Activated naive CD4-positive, alpha-beta T cell treated with anti-CD3 and anti-CD28 coated beads, Interleukin-2, amount 10 ng/mL, durations not matched to agents 7 days and 5 days (primary cell): Measurements from ENCODE around the gene C11orf24.

ENCODE experiments used
- CTCF ChIA-PET: fragments of 350-600 bp; sonication (Branson Sonifier 250); formaldehyde crosslinking; loops from one replicate; lab custom pipeline; 2021; ENCODE audit warnings: antibody characterized with exemption; lab: Charles Lee
- DNase-seq: peaks from one replicate; pipeline ENCODE4 v3.0.0-alpha.2; 2020
- H3K27ac Mint-ChIP-seq: one replicate; pipeline ENCODE4 v1.8.0; 2021; ENCODE audit warnings: mild to moderate bottlenecking, moderate library complexity, mixed read lengths
- H3K27me3 Mint-ChIP-seq: one replicate; pipeline ENCODE4 v1.8.0; 2021; ENCODE audit warnings: mild to moderate bottlenecking, mixed read lengths
- H3K36me3 Mint-ChIP-seq: one replicate; pipeline ENCODE4 v1.8.0; 2021; ENCODE audit warnings: mixed read lengths
- H3K4me1 Mint-ChIP-seq: one replicate; pipeline ENCODE4 v1.8.0; 2021; ENCODE audit warnings: mixed read lengths
- H3K4me3 Mint-ChIP-seq: one replicate; pipeline ENCODE4 v1.8.0; 2021; ENCODE audit warnings: mild to moderate bottlenecking, moderate library complexity, mixed read lengths
- H3K9me3 Mint-ChIP-seq: one replicate; pipeline ENCODE4 v1.8.0; 2021; ENCODE audit warnings: mixed read lengths

Gene C11orf24

DNA sequence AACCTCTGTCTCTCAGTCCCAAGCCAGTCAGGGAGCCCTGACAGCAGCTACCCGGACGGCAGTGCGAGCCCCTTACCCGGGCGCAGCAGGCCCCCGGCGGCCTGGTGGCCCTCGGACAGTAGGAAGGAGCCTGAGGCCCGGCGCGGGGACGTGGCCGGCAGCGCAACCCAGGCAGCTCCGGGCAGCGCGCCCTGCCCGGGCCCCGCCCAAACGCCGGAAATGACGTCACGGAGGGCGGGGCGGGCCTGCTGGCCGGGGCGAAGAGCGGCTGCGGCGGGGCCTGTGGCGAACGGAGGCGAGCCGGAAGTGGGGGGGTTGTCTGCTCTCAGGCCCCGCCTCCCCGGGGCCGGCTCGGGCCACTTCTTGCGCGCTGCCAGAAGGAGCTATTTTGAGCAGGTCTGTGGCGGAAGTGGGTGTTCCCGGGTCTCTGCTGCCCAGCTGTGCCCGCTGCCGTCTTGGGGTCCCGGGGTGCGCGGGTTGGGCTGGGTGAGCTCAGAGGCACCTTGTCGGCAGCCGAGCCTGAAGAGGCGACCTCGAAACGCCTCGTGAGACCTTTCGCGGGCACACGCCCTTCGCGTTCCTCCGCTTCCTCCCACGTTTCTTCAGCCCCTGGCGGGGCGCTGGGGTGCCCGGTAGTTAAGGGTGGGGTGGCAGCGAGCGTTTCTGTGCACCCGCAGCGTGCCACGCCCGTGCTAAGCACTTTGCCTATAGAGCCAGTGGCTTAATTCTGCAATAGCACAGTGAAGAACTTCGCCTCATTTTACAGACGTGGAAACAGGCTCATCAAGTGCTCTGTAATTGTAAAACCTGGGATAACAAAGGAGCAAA is at the start of gene C11orf24:
TSS of gene C11orf24 (minus strand) at position 193 of the 828 bp plus-strand sequence. CDS start 8,206 bp downstream, outside the sequence.
- CTCF ChIA-PET = interaction anchor here (0.8 to 4.9 kb wide), 3 partner anchors 15 to 111 kb away, joined by 3 to 68 read pairs (median 7); no protein-coding TSS in a partner anchor
- H3K27me3 Mint-ChIP-seq = peaks cover 4% of the 10 kb centered on the region
- H3K4me1 Mint-ChIP-seq = peaks cover 43% of the 10 kb centered on the region
- peaks cover 18% of the 10 kb centered on the region for H3K36me3 Mint-ChIP-seq
- peak within 1 kb of the TSS; percentile 96 for H3K4me3 Mint-ChIP-seq
- peak within 1 kb of the TSS; percentile 97 for H3K27ac Mint-ChIP-seq
- no peaks in the 10 kb centered on the region for H3K9me3 Mint-ChIP-seq
- peak; percentile 94 for DNase-seq

DNA sequence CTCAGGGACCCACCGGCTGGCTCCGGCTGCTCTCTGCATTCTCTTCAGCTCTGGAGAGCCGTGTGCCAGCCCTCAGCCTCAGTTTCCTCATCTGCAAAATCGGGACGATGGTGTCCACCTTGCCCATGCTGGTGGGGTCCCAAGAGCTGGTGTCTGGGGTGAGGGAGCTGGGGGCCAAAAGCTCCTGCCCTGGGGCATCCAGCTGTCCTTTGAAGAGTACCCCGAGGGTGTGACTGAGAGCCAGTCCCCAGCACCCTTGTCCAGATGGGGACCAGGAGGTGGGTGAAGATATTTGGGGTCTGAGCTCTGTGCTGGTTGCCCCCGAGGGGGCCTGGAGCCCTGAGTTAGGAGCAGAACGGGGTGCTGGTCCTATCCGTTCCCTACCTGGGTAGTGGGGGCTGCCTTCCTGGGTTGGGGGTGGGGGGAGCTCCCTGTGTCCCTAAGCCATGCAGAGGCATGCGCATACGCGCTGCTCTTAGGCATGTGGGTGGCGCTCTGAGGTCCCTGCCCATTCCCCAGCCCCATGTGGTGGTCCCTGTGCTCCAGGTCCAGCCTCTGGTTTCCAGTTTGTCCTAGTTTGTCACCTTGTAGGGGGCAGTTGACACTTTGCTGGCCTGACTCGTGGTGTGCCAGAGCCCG is 45.5 kb upstream of the C11orf24 start:
- H3K36me3 Mint-ChIP-seq = peaks cover 7% of the 10 kb centered on the region
- H3K27ac Mint-ChIP-seq = no peak overlapping the region
- no peaks in the 10 kb centered on the region for H3K9me3 Mint-ChIP-seq
- no peak overlapping the region for H3K4me3 Mint-ChIP-seq
- peaks cover 29% of the 10 kb centered on the region for H3K27me3 Mint-ChIP-seq
- no peak for DNase-seq
- peaks cover 44% of the 10 kb centered on the region for H3K4me1 Mint-ChIP-seq
- CTCF ChIA-PET = no interaction called here

DNA sequence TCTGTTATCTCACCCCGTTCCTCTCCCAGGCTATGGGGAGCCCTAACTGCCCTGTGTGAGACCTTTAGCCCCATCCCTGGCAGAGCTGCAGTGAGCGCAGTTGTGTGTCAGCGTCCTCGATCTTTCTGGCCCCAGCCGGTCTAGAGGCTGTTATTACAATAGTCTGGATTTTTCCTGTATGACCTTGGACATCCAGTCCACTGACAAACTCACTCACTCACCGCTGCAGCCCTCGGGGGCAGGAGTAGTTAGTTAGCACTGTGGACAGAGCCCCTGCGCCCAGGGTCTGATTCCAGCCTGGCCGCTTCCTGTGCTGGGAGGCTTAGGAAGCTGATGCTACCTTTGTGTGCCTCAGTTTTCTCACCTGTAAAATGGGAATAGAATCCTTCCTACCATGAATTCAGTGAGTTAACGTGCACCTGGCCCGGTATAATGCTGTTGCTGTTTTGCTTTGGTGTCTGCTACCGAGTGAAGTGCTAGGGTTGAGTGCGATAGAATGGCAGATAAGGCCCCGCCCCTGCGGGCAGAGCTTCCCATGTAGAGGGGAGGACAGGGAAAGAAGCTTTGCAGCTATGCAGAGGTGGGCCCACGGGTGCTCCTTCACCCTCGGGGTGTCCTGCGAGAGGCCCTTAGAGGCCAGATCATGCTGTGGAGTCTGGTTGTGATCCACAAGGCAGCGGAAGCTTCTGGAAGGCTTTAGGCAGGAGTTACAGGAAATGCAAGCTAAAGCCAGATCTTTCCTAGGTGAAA is 43.6 kb upstream of the C11orf24 start:
- DNase-seq = no peak
- H3K27ac Mint-ChIP-seq = no peak overlapping the region
- peak overlapping the region; percentile 91 for H3K4me3 Mint-ChIP-seq

DNA sequence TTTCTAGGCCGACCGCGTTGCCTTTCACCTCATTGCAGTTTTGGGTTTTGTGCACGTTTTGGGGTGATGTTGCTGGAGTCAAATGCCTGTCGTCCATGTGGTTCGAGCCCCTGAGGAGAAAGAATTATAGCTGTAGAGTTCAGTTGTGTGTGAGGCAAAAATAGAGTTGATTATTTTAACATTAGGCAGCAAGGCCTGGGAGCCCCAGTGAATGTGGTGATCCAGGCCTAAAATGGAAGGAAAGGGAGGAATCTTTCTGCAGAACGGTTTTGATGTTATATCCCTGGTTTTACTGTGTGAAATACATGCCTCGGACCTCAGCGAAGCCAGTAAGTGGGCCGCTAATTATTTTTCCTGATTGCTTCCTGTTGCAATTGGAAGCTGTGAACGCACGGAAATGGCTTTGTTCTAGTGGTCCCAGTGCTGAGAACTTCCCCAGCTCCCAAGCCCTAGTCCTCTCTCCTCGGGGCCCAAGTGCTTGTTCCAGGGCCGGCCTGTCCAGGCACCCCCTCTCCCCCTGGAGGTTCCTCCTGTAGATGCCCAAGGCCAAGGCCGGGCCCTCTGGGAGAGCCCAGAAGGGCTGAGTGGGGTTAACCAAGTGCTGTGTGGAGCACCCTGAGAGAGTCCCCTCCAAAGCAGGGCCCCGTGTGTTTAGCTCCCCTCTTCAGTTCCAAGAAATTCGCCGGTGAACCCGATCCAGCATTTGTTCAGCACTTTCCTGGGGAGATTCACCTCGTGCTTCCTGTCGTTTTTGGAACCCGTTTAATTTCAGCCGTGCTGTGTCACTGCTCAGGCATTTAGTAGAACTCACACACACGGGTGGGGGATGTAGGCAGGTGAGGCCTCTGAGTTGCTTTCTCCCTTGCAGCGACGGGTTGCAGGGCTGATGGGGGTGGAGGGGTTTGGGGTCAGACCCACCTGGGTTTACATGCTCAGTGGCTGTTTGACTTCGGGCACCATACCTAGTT is 42.7 kb upstream of the C11orf24 start:
- Mint-ChIP-seq H3K36me3 (peaks cover 4% of the 10 kb centered on the region), H3K4me3 (peak overlapping the region; percentile 91), H3K4me1 (peaks cover 56% of the 10 kb centered on the region), H3K27me3 (peaks cover 38% of the 10 kb centered on the region), H3K9me3 (no peaks in the 10 kb centered on the region), H3K27ac (no peak overlapping the region)
- CTCF ChIA-PET = interaction anchor here (0.7 to 1.0 kb wide), 2 partner anchors 16 to 17 kb away, joined by 3 read pairs; no protein-coding TSS in a partner anchor
- no peak for DNase-seq

More for the DNA sequence above, 43.6 kb upstream of the C11orf24 start:
- Mint-ChIP-seq H3K4me1 (peaks cover 50% of the 10 kb centered on the region), H3K27me3 (peaks cover 40% of the 10 kb centered on the region), H3K36me3 (peaks cover 7% of the 10 kb centered on the region), H3K9me3 (no peaks in the 10 kb centered on the region)
- CTCF ChIA-PET = interaction anchor here (0.7 kb wide), 1 partner anchor 13 kb away, joined by 4 read pairs; no protein-coding TSS in a partner anchor

DNA sequence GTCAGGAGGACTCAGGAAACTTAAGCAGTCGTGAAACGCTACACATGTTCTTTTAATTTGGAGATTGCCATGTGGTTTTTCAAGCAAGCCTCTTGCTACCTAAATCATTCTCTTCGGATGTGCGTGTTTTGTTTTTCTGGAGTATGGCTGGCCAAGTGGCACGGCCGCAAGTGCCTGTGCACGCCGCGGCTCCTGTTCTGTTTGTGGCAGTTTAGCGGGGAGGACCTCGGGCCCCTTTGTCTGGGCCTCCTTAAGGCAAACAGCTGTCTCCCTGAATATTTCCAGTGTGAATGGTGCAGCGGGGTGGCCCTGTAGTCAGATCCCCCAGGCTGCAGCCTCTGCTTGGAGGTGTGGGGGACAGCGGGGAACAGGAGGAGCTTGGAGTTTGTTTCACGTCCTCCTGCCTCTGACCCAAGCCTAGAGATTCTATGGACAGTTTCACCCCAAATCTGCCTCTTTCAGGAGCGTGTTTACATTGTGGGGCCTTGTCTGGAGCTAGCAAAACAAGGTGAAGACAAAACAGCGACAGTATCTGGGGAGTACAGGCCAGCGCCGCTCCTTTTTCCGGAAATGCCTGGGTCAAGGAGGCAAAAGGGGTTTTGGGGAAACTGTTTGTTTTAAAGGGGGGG is 41.9 kb upstream of the C11orf24 start:
- peaks cover 38% of the 10 kb centered on the region for H3K27me3 Mint-ChIP-seq
- H3K27ac Mint-ChIP-seq = peak overlapping the region; percentile 82
- H3K36me3 Mint-ChIP-seq = peaks cover 3% of the 10 kb centered on the region
- CTCF ChIA-PET = interaction anchor here (0.7 to 1.0 kb wide), 2 partner anchors 15 to 18 kb away, joined by 3 read pairs; no protein-coding TSS in a partner anchor
- no peaks in the 10 kb centered on the region for H3K9me3 Mint-ChIP-seq
- no peak for DNase-seq
- peaks cover 55% of the 10 kb centered on the region for H3K4me1 Mint-ChIP-seq
- H3K4me3 Mint-ChIP-seq = peak overlapping the region; percentile 91

DNA sequence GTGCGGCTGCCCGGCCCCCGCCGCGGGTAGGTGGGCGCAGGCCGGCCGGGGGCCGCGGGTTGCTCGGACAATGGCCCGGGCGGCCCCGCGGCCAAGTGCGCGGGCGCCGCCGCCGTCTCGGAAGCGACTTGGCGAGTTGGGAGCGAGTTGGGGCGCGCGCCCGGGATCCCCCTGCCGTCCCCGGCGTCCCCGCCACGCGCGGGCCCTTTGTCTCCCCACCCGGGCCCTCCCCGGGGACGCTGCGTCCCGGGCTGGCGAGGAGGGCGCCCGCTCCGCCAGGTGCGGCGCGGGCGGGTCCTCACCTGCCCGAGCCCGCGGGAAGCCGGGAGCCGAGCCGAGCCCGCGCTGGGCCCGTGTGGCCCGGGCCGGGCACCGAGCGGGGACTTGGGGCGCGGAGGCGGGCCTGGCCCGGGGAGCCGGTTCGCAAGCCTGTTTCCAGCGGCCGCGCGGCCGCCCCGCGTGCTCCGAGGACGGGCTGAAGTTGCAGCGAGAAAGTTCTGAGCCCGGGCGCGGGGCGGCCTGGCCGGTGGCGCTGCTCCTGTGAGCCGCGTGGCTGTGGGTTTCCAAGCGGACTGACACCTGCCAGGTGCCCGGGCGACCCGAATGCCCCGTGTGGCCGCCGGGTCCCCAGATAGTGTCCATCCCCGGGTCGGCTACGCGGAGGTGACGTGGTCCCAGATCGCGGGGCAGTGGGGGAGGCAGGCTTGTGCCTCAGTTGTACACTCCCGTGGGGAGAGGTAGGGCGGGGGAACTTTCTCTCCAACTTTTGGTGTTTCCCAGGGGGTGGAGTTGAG is 41.2 kb upstream of the C11orf24 start:
- Mint-ChIP-seq H3K4me3 (peak overlapping the region; percentile 91), H3K27ac (peak overlapping the region; percentile 82), H3K27me3 (peaks cover 38% of the 10 kb centered on the region), H3K4me1 (peaks cover 55% of the 10 kb centered on the region), H3K36me3 (peaks cover 3% of the 10 kb centered on the region), H3K9me3 (no peaks in the 10 kb centered on the region)
- peak; percentile 43 for DNase-seq
- CTCF ChIA-PET = no interaction called here

DNA sequence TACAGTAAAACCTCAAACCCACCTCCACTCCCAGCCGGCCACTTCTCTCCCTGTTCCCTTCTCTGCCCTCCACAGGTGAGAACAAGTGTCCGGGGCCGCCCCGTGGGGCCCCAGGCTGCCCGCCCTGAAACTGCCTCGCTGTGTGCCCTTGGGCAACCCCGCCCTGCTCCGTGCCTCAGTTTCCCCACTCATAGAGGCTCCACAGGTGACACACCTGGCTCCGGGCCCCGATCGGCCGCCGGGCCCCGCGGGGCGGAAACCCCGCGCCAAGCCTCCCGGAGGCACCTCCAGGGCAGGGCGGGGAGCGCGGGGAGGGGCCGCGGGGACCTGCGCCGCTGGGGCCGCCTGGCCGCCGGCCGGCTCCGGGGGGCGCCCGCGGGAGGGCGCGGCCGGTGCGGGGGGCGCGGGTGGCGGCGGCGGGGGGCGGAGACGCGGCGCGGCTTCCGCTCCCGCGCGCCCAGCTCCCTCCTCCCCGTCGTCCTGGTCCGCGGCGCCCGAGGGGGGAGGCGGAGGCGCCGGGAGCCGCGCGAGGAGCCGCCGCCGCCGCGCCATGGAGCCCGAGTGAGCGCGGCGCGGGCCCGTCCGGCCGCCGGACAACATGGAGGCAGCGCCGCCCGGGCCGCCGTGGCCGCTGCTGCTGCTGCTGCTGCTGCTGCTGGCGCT is 40.5 kb upstream of the C11orf24 start, which contains the start of gene LRP5:
TSS of gene LRP5 (plus strand) at position 475 of the 663 bp plus-strand sequence. CDS start at position 599, 124 bp downstream.
- H3K4me3 Mint-ChIP-seq = peak within 1 kb of the TSS; percentile 91
- H3K36me3 Mint-ChIP-seq = peaks cover 3% of the 10 kb centered on the region
- DNase-seq = peak; percentile 48
- CTCF ChIA-PET = no interaction called here
- H3K27ac Mint-ChIP-seq = peak within 1 kb of the TSS; percentile 82
- no peaks in the 10 kb centered on the region for H3K9me3 Mint-ChIP-seq
- H3K4me1 Mint-ChIP-seq = peaks cover 55% of the 10 kb centered on the region
- H3K27me3 Mint-ChIP-seq = peaks cover 38% of the 10 kb centered on the region

- Mint-ChIP-seq H3K27ac (peak overlapping the region; percentile 62), H3K9me3 (no peaks in the 10 kb centered on the region), H3K27me3 (peaks cover 34% of the 10 kb centered on the region), H3K4me3 (peak overlapping the region; percentile 65), H3K4me1 (peaks cover 55% of the 10 kb centered on the region), H3K36me3 (peaks cover 3% of the 10 kb centered on the region)
- CTCF ChIA-PET = interaction anchor here (0.6 to 1.0 kb wide), 2 partner anchors 72 to 103 kb away, joined by 3 read pairs; no protein-coding TSS in a partner anchor
- peak; percentile 19 for DNase-seq
Measured at GRCh38 chr11:68311160-68312116, 39.7 kb upstream of the C11orf24 start.

DNA sequence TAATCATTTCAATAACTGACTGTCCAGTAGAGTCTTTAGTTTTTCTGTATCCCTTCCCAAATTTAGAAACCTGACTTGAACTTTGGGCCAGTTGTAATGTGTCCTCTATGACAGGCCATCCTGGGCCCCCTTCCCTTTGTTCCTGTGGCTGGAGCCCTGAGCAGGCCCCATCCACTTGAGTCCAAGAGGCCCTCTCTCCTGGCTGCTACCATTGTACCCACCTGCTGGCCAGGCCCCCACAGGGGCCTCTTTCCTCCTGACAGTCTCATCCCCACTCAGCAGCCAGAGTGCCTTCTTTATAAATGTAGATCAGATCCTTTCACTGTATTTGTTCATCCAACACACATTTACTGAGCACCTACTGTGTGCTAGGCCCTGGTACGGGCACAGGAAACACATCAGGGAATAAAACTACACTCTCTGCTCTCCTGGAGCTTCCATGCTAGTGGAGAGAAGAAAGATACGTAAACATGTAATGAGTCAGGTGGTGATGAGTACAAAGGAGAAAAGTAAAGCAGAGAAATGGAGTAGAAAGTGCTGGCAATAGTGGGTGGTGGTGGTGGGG is 37.9 kb upstream of the C11orf24 start:
- Mint-ChIP-seq H3K27ac (peak overlapping the region; percentile 51), H3K4me1 (peaks cover 57% of the 10 kb centered on the region), H3K27me3 (peaks cover 26% of the 10 kb centered on the region), H3K4me3 (no peak overlapping the region), H3K9me3 (no peaks in the 10 kb centered on the region), H3K36me3 (peaks cover 3% of the 10 kb centered on the region)
- CTCF ChIA-PET = interaction anchor here (0.7 to 1.2 kb wide), 2 partner anchors 21 to 52 kb away, joined by 3 read pairs; no protein-coding TSS in a partner anchor
- peak; percentile 10 for DNase-seq

DNA sequence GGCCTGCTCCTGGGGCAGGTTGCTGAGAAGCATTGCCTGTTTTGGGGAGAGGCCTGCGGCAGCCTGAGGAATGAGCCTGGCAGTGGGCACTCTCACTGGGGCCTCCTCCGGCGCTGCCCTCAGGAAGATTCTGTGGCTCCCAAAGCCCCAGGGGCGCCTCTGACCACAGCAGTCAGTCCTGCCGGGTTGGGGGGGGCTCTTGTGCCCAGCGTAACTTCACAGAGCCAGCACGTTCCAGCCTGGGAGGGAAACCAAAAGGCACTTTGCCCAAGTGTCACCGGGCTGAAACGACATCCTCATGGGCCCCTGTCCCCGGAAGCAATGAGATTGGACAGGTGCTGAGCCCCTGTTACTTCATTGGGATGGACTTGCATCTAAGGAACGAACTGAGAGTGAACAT is 36.3 kb upstream of the C11orf24 start:
- H3K27me3 Mint-ChIP-seq = peaks cover 13% of the 10 kb centered on the region
- CTCF ChIA-PET = interaction anchor here (1.3 kb wide), 1 partner anchor 10 kb away, joined by 6 read pairs; no protein-coding TSS in a partner anchor
- no peaks in the 10 kb centered on the region for H3K36me3 Mint-ChIP-seq
- no peak for DNase-seq
- no peak overlapping the region for H3K27ac Mint-ChIP-seq
- peaks cover 3% of the 10 kb centered on the region for H3K9me3 Mint-ChIP-seq
- no peak overlapping the region for H3K4me3 Mint-ChIP-seq
- H3K4me1 Mint-ChIP-seq = peaks cover 48% of the 10 kb centered on the region
